CD4-positive, alpha-beta T cell treated with Interleukin-4 for 1 hour (primary cell): ENCODE measurements around the gene GNA14.
"Not testable (repeated sequence)": the region's sequence is repeated elsewhere in the genome, so short reads cannot be mapped to it uniquely, and the experiment has no call there.

ENCODE experiments used
- DNase-seq, 2 donors: peaks; one replicate each; pipeline ENCODE4 v3.0.0-alpha.2; 2020 to 2022

Gene GNA14

GRCh38 chr9:77486463-77486862, 161.7 kb downstream of the GNA14 start:
- no peak for DNase-seq

DNA sequence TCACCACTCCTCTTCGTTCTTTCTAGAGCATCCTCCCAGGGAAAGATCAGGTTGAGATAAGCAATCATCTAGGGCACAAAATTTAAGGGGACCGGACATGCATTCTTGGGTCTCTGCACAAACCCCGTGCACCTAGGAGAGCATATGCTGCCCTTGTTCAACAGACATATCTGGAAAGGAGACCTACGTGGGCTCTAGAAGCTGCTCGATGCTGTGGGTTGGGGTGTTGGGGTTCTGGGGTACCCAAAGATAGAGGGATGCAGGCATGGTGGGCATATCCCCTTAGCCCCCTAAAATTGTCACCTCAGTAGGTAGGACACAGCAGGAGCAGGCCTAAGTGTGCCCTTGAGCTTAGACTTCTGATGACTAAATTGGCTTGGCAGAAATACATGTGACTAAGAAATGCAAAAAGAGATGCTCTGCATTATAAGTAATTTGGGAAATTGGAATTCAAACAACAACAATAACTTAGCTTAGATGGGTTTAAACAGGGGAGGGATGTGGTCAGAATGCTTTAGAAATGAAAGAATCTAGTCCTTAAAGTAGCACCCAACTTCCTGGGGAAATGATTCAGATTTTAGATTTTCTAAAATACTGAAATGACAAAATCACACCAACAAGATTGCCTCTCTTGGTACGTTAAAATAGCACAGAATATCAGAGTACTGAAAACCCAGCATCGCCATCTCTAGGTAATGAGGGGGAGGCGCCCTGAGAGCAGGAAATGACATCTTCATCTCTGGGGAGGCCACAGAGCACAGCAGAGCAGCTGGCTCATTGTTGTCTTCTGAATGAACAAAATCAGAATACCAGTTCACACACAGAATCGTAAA, 172.3 kb downstream of the GNA14 start:
- DNase-seq = peak; percentile 26 to 43

DNA sequence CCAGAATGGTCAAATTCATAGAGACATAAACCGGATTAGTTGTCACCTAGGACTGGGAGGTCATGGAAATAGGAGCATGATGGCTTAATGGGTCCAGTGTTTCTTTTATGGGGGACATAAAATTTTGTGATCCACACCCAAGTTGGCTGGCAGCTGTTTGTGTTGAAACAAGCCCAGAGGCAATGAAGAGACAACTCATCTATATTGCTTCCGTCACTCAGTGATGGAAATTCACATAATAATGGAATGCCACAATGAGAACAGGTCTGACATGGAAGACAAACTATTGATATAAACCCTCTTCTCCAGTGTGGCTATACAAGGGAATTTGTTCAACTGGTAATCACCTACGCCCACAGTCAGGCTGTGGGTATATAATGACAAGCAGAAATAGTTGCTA, 173.2 kb downstream of the GNA14 start:
- DNase-seq = no peak

GRCh38 chr9:77472646-77473045, 175.5 kb downstream of the GNA14 start:
- no peak for DNase-seq

- DNase-seq = no peak
These were observed 176.6 kb downstream of the GNA14 start for GRCh38 chr9:77471572-77471971.

- no peak for DNase-seq
These were observed 178.4 kb downstream of the GNA14 start for GRCh38 chr9:77469515-77470231.

GRCh38 chr9:77464661-77465060, 183.5 kb downstream of the GNA14 start:
- no peak for DNase-seq

GRCh38 chr9:77463151-77463550, 185.0 kb downstream of the GNA14 start:
- no peak for DNase-seq

DNA sequence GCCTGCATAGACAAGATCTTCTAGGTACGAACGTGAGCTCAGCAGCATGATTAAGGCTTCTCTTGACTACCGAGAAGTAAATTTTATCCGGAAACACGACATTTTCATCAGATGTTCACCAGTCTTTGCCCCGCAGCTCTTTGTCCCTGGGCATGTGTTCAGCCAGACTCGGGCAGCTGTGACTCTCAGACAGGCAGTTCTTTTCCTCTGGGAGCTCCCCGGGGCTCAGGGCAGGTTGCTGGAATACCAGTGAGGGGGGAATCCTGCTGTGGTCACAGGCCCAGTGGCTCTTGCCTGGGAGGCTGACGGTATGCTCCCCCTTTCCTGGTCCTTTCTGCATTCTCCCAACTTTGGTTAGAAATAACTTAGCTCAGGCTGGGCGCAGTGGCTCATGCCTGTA, 186.1 kb downstream of the GNA14 start:
- no peak for DNase-seq

DNA sequence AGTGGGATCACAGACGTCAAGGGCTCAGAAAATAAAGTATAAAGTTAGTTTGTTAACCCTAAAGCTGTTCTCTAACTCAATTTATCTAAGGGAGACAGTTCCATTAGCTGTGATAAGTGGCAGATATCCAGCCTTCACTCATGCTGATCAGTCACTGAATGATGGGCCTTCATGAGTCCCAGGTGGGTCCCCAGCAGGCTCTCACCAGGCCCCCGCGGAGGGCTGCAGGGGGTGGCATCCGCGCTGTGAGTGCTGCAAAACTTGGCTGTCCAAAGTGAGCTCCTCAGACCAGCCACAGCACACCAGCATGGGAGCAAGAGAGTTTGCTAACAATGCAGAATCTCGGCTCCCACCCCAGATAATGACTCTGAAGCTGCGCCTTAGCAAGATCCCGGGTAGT, 187.2 kb downstream of the GNA14 start:
- DNase-seq = no peak

- peak; percentile 68 to 69 for DNase-seq
These were observed 190.1 kb downstream of the GNA14 start for GRCh38 chr9:77457916-77458592.

DNA sequence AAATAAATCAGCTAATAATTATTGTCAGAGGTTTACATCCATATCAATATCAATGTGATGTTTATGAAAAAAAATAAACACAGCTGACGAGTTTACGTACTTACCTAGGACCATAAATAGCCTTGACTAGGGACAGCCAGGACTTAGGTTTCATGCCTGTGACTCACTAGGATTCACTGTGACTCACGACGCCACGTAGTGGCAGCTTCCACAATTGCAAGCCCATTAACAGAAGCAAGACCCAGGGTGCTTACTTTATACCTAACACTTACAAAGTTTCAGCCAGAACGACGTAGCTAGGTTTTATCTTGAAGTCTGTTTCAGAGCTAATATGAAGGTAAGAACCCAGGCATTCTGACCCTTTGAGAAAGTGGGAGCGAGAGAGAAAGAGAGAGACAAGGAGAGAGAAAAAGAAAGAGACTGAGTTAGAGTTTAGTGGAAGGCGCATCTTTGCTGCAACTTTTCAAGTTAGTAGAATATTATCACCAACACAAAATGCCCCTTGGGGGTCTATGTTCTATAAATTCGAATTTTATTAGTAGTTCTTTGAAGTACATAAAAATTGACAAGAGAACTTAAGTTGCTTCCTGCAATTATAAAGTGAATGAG, 191.2 kb downstream of the GNA14 start:
- DNase-seq = peak; percentile 79 to 81

- DNase-seq = peak in 1 of 2 donors; percentile 17
These were observed 192.7 kb downstream of the GNA14 start for GRCh38 chr9:77455312-77455927.

- no peak for DNase-seq
These were observed 193.5 kb downstream of the GNA14 start for GRCh38 chr9:77454663-77455062.

DNA sequence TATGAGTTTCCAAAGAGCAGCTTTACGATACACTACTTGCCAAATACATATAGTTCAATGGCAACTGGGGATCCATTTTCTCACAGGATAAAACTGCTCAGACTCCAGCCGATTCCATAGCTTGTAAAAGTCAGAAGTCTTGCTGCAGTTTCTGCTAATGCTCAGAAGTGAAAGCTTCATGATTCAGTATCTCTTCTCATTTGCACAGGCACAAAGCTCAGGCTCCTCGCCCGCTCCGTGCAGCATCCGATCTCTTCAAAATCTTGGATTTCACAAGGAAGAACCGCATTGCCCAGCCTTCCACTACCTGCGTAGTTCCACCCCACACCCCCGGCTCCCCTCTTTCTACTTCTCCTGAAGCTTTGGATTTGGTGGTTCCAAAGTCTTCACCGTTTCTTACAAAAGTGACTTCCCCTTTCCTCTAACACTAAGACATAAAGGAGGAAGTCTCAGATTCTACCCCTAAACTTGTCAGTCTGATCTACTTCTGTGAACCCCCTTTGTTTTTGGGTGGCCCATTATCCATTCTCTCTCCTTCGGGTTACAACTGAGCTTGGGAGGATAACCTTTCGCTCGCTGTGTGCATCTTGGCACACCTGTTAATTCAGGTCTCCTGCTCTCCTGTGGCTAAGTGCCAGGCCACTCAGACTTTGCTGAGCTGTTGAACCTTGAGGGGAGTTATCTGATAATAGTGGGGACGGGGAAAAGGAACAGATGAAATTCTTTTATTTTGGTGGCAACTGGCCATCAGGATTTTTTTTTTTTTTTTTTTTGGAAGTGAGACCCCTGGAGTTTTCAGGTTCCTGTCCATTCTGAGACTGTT, 194.1 kb downstream of the GNA14 start:
- no peak for DNase-seq

DNA sequence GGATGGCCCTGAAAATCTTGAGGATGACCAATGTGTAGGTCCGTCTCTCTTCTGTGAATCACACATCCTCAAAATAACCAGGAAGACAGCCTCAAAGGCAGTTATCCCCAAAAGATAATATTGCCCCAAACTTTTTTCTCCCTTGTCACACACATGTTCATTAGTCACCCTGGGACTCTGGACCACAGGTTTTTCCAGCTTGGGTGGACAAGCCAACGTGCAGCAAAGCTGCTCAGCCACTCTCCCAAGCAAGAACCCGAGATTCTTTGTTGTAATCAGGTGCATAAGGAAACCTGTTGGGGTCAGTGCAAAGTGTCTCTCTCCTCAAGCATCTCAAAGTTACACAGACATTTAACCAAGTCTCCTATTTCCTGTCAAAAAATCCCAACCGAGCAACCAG, 196.6 kb downstream of the GNA14 start:
- DNase-seq = no peak

DNA sequence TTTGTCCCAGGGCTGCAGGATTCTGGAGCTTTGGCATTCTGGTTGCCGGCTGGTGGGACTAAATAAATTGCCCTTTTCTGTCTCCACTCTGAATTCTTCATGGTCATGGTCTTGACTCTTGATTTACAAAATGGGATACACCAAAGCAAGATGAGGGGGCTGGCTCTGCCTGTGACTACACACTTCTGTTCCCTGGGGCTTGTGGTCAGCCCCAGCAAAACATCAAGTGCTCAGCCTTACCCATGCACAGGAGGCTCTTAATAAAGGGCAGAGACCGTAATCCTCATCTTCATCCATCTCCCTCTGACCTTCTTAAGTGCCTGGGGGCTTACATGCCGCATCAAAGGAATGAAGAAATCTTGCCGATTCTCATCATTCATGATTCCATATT, 198.0 kb downstream of the GNA14 start:
- no peak for DNase-seq

DNA sequence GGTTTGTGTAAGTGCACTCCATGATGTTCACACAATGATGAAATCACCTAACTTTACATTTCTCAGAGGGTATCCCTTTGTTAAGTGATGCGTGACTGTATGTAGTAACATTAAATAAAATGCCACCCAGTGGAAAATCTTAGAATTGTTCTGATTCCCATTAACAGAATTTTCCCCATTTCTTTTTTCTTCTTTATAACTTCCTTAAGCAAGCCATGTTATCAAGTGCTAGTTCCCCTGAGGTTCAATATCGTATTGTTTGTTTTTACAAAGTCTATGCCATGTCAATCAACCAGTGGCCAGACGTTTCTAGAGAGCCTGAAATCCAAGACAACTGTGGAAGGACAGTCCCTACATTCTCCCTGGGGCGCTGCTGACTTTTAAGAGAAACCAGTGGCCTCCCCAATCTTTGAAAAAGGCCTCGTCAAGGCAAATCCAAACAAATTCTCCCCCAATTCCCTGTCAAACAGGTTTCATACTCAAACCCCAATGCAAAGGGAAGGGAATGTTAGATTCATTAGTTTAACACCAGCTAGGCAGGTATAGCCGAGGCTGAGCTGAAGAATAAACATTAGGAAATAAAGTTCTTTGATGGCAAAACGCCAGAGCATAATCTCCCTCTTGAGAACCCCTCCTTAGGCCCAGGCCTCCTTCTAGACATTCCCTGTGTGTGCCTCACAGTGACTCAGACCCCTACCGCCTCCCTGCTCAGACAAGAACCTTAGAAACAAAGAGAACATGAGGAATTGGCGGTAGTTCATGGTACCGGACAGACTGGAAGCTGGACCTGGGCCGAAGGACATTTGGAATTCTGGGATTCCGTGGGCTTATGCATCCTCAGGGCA, 198.7 kb downstream of the GNA14 start:
- no peak for DNase-seq

- no peak for DNase-seq
These were observed 200.5 kb downstream of the GNA14 start for GRCh38 chr9:77447646-77448045.

GRCh38 chr9:77442436-77442835, 205.7 kb downstream of the GNA14 start:
- DNase-seq = no peak

- DNase-seq = not testable (repeated sequence)
These were observed 207.0 kb downstream of the GNA14 start for GRCh38 chr9:77441124-77441523.
